SW 1271 (cell line): ENCODE measurements around the gene GALNT14.

Source experiments
- DNase-seq, 2 experiments: peaks; one replicate each; lab custom pipeline; 2025; lab: John Stamatoyannopoulos, UW

The GALNT14 gene

GRCh38 chr2:31087491-31087890 is 50.7 kb downstream of the GALNT14 start:
- DNase-seq: no peak

DNA sequence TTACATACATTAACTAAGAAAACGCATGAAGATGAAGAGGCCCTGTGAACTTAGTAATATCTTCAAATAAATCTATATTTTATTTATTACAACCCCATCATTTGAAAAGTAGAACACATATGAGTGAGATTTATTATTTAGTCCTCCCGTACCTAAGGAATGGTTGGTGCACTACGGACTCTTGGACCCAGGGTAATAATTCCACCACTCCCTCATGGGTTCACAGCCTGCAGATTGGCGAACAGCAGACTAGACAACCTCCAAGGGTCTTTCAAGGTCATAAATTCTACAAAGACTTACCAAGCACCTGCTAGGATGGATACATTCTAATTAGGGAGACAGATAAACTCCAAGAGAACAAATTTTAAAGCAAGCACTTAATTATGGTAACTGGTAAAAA is 51.6 kb downstream of the GALNT14 start:
- DNase-seq: no peak

DNA sequence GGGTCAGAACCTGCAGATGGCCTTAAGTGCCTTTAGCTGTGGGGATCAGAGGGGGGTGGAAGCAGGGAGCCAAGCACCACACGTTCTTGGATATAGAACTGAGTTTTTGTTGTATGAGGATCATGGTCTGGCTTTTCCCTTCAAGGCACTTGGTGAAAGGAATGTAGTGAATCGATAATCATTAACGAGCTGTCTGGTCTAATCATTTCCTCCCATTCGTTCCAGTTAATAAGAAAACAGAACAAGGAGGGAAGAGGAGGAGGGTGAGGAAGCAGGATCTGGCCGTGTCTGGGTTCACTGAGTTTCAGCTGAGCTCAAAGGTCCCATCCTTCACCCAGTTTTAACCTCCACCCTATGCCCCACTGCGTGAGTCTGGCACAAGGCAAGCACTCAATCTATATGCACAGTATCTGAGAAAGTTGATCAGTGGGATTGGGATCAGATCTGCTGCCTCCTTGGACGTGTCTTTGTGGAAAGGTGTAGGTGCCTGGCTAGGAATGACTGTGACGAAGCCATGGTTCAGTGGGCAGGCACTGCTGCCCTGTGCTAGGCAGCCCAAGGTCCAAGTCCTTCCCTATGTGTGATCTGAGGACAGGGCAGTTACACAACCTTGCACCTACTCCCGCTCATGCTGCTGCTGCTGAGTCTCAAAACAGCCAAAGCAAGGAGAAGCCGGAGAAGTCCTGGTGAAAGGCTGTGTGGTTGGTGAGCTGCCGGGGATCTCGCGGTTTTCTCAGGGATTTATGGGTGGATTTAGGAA is 54.8 kb downstream of the GALNT14 start:
- no peak for DNase-seq

- no peak for DNase-seq
Measured at GRCh38 chr2:31082002-31082401, 56.2 kb downstream of the GALNT14 start.

DNA sequence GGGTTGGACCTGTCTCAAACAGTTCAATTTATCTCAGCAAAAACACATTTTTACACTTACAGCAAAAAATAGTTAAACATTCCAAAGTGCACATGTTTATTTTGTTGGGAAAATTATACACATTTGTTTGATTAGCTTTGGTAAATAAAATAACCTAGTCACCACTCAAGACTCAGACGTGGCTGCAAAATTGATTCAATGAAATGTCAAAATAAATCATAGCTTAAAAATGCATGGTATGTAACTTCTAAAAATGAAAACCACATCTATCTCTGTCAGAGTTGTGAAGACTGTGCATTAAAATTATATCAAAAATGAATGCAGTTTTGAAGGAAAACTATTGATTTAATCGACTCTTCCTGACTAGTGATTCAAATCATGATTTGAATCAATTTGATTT is 56.7 kb downstream of the GALNT14 start:
- DNase-seq: no peak

GRCh38 chr2:31080361-31080760 is 57.9 kb downstream of the GALNT14 start:
- no peak for DNase-seq

- no peak for DNase-seq
Measured at GRCh38 chr2:31079665-31080064, 58.6 kb downstream of the GALNT14 start.

DNA sequence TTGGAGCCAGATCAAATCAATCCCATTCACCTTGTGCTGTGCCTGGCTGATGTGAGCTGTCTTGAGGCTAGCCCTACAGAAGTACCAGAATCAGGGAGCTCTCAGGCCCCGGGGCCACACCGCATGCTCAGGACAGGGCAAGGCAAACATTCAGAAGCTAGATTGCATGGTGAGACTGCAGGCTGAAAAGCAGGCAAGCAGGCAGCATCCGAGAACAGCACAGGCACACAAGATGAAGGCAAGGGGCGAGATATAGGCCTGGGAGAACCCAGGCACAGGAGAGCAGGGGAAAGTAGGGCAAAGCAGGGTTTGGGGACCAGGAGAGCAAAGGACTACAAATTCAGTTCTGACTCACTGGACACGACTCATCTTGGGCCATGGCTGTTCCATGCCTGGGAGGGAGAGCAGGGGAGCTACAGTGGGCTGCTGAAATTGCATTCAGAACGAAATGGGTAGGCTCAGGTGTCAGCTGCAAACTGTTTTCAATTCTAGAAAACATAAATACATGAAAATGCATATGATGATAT is 59.6 kb downstream of the GALNT14 start:
- no peak for DNase-seq

DNA sequence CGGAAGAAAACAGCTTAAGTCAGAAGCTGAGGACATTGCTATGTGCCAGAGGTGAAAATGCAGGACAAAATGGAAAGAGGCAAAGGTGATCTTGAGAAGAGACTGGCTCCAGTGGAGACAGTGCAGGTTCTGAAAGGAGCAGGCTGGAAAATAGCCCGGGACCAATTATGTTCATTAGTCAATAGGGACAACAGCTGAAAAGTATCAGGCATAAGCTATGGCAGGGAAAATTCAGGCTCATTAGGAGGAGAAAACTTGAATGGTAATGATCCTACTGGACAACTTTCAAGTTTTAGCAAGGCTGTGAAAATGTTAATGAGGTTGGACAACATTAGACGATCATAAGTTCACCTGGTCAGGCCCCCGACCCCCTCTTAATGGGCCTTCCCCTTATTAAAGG is 60.2 kb downstream of the GALNT14 start:
- no peak for DNase-seq

DNA sequence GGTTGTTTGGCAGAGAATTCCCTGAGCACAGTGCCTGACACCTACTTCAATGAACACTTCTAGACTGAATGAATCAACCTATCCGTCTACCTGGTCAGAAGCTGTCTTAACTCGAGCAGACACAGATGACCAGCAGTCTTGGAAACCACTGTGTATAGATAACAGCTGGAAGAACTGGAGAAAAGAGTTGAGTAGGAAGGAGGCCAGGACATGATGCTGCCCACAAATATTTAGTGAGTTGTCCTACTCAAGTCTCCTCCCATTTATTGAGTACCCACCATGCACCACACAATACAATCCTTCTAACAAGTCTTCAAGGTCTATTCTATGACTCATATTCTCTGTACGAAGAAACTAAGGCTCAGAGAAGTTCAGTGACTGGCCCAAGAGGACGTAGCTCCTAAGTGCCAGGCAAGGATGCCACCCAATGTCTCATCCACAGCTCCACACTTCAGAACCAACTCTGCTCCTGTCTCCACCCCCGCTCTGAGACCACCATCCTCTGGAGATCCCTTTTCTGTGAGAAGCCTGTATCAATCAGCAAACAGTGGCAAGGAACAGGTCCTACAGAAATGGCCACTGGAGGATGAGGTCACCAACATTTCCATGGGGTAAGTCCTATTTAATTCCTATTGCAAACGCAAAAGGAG is 62.2 kb downstream of the GALNT14 start:
- peak in 1 of 2 experiments; percentile 15 for DNase-seq

DNA sequence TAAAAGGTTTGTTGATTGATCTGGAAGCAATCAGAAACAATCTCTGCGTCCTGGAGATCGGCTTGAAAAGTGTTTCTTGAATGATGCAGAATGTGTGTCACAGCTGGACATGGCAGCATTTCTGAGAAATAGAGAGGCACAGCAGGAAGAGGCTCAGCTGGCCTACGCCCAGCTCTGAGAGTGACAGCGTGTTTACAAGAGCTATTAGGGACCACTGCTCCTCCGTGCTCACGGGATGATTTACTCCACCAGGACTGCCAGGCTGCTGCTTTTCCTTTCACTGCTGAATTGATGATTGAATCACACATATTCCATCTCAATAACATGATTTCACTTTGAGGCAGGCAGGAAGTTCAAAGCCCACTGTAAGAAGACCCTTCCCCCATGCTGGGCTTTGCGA is 62.8 kb downstream of the GALNT14 start:
- no peak for DNase-seq

DNA sequence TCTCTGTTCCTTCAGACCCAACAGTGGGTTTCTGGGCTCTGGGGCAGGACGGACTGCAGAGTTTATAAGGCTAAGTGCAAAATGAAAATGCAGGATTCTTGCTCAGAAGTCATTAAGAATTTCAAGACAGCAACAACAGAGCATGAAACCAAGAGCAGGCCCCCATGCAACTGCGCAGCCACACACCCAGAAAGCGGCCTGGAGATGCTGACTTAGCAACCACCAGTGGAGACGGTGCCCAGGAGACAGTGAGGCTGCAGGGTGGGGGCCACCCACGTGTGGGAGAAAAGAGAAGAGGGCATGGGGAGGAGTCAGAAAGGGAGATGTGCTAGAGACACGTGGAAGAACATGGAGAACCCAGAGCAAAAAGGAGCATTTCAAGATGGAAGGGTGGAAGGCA is 66.5 kb downstream of the GALNT14 start:
- DNase-seq: no peak

GRCh38 chr2:31070339-31071125 is 67.7 kb downstream of the GALNT14 start:
- no peak for DNase-seq

- no peak for DNase-seq
Measured at GRCh38 chr2:31069643-31070325, 68.5 kb downstream of the GALNT14 start.

GRCh38 chr2:31067259-31067658 is 71.0 kb downstream of the GALNT14 start:
- DNase-seq: no peak

DNA sequence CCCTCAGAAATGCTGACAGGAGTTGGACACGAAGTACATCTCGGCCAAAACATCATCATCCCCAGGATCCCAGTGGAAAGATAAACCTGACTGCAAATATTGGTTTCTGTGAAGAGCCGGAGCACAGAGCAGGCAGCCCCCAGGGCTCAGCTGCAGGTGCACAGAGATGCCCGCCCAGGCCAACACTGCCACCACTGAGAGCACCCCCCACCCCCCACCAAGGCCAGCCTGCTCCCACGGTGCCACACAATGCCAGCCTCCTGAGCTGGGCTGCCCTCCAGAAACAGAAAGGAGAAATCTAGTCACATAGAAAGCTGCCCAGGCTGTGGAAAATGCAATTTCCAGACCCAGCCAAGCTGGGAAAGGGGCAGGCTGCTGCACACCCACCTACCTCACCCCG is 71.7 kb downstream of the GALNT14 start:
- no peak for DNase-seq

- DNase-seq: no peak
Measured at GRCh38 chr2:31066086-31066485, 72.2 kb downstream of the GALNT14 start.

DNA sequence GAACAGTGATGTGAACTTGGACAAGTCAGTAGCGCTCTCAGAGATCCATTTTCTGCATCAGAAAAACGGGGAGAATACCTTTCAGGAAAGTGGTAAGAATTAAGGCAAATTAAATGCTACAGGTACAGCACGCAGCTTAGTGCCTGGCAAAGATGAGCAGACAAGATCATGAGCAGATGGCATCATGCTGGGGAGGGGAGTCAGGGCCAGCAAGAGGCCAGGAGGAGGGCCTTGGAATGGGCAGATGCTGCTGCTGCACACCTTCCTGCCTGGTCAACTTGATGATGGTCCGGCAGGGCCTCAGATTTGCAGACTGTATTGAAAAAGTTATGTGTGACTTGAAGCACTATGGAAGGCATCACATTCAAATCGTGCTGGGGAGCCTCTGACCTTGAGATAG is 72.9 kb downstream of the GALNT14 start:
- no peak for DNase-seq

DNA sequence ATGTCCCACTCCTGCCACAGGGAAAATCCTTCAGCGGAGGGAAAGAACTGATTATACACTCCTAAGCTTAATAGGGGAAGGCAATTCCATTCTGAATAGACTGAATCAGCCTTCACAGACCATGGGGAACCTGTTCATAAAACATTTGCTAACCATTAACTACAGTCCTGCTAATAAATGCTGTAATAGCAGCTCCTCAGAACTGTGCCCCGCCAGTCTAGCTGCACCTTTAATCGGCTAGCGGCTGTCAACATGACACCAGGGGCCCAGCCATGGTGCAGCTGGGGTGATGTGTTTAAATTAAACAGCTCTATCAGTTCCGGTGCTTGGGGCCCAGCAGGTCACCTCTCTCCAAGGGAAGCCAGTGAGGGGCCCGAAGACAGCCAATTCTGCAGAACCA is 77.8 kb downstream of the GALNT14 start:
- DNase-seq: no peak

GRCh38 chr2:31058096-31059035 is 79.9 kb downstream of the GALNT14 start:
- DNase-seq: no peak

- no peak for DNase-seq
Measured at GRCh38 chr2:31057691-31058090, 80.5 kb downstream of the GALNT14 start.
